Choroid plexus epithelial cell (primary cell): ENCODE results near the gene REX1BD.
"Not testable (repeated sequence)": the region's sequence is repeated elsewhere in the genome, so short reads cannot be mapped to it uniquely, and the experiment has no call there.

Source experiments
- DNase-seq: peaks from one replicate; pipeline ENCODE4 v3.0.0-alpha.2; 2010; ENCODE audit warnings: low read depth
- H3K4me3 ChIP-seq: 2 replicates; pipeline ENCODE4 v1.5.1; 2011; ENCODE audit warnings: low read depth, mild to moderate bottlenecking, control low read depth, low read length, moderate library complexity
- TF ChIP-seq, protein P1 (sequence below): conservative IDR thresholded peaks from 2 replicates; pipeline ENCODE4 v1.5.1; 2011; ENCODE audit warnings: low read depth, mild to moderate bottlenecking, control low read depth, inconsistent platforms, low read length, moderate library complexity

Gene REX1BD

GRCh38 chr19:18590273-18591272 lies 2.0 kb downstream of the REX1BD start:
- DNase-seq: peak; percentile 87
- TF ChIP-seq, protein P1, sequence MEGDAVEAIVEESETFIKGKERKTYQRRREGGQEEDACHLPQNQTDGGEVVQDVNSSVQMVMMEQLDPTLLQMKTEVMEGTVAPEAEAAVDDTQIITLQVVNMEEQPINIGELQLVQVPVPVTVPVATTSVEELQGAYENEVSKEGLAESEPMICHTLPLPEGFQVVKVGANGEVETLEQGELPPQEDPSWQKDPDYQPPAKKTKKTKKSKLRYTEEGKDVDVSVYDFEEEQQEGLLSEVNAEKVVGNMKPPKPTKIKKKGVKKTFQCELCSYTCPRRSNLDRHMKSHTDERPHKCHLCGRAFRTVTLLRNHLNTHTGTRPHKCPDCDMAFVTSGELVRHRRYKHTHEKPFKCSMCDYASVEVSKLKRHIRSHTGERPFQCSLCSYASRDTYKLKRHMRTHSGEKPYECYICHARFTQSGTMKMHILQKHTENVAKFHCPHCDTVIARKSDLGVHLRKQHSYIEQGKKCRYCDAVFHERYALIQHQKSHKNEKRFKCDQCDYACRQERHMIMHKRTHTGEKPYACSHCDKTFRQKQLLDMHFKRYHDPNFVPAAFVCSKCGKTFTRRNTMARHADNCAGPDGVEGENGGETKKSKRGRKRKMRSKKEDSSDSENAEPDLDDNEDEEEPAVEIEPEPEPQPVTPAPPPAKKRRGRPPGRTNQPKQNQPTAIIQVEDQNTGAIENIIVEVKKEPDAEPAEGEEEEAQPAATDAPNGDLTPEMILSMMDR: peak; percentile 64
- peak overlapping the region; percentile 78 for H3K4me3 ChIP-seq

- no peak overlapping the region for H3K4me3 ChIP-seq
- no peak for DNase-seq
- TF ChIP-seq, protein P1: no peak
Measured at GRCh38 chr19:18591735-18592385, 3.3 kb downstream of the REX1BD start.

GRCh38 chr19:18592732-18593131 lies 4.1 kb downstream of the REX1BD start:
- H3K4me3 ChIP-seq, DNase-seq: not testable (repeated sequence)

DNA sequence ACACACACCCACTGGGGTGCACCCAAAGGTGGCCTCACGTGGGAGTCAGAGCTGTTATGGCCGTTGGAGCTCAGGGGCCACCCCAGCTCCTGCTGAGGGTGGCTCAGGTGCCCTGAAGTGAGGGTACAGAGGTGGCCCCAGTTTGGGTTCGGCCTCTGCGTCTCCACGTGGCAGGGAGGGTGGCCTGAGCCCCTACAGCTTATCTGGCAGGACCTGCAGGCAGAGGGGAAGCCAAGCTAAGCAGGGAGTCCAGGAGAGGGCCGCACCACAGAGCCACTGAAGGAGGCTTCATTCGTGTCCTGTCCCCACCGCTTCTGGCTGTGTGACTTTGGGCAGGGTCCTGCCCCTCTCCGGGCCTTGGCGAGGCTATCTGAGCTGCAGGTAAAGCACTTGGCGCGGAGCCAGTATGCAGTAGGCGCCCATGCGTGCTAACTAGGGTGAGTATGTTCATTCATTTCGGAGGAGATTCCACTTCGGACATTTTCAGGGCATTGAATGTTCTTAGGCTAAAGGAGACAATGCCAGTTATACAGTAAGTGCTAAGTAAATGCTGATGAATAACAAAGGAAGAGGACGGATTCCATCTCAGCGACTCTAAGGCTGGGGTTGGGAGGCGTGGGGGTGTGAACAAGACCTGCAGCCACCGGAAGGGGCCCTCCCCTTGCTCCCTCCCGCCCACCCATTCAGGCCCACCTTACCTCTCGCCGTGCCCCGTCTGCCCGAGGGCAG lies 4.9 kb downstream of the REX1BD start:
- TF ChIP-seq, protein P1: no peak
- H3K4me3 ChIP-seq: no peak overlapping the region
- DNase-seq: no peak

DNA sequence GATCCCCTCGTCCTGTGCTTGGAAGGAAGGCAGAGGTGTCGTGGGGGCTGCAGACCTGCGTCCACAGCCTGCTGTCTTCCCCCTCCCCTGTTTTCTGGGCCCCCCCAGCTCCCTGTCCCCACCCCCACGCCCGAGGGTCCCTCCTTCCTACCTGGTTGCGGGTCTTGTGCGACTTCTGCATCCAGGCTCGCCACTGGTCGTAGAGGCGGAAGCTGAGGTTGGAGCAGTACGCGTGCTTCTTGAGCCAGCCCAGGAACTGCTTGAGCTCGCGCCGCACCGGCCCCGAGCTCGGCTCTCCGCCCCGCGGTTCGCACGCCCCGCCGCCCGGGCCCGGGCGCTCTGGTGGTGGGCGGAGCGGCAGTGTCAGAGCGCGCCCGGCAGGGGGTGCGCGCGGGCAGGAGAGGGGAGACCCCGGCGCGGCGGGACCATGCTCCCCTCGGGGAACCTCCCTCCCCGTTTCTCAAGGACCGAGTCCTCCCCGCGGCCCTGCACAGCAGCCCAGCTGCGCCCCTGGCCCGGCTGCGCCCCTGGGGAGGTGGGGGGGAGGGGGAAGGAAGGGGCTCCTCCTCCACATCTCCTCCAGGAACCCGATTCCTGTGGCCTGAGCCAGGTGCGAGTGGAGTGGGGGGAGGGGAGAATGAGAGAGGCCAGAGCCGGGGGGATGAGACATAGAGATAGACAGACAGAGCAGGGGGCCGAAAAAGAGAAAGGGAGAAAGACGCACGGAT lies 5.7 kb downstream of the REX1BD start:
- TF ChIP-seq, protein P1: peak; percentile 54
- peak overlapping the region; percentile 32 for H3K4me3 ChIP-seq
- peak; percentile 85 for DNase-seq

GRCh38 chr19:18594824-18595373 lies 6.3 kb downstream of the REX1BD start:
- peak overlapping the region; percentile 32 for H3K4me3 ChIP-seq
- TF ChIP-seq, protein P1: no peak
- DNase-seq: no peak
